EL (cell line): Measurements from ENCODE around the gene ADCY7.
A peak's percentile ranks its signal among the peaks of the same experiment; 100 is the strongest.

Source experiments
- DNase-seq: peaks from one replicate; pipeline ENCODE4 v3.0.0-alpha.2; 2016

Gene ADCY7

DNA sequence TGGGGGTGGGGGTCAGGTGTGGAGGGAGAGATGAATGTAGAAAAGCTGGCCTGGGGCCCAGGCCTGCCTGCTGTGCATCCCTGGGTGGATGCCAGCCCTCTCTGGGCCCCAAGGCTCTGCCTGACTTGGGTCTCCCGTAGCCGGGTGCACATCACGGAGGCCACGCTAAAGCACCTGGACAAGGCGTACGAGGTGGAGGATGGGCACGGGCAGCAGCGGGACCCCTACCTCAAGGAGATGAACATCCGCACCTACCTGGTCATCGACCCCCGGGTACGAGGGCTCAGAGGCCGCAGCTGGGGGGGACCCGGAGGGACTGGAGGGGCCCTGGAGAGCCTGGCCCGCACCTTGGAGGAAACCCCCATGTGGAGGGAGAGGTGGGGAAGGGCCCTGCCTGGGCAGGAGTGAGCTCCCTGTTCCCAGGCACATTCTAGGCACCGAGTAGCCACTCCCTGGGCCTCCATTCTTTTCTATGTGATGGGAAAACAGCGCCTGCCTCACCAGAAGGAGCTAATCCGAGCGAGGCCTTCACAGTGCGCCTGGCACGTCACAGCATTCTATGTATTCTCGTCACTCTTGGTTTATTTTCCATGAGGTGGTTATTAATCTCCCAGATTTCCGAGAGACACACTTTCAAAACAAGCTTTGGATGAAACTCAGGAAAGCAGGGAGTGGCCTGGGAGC is 34.7 kb downstream of the ADCY7 start:
- no peak for DNase-seq

DNA sequence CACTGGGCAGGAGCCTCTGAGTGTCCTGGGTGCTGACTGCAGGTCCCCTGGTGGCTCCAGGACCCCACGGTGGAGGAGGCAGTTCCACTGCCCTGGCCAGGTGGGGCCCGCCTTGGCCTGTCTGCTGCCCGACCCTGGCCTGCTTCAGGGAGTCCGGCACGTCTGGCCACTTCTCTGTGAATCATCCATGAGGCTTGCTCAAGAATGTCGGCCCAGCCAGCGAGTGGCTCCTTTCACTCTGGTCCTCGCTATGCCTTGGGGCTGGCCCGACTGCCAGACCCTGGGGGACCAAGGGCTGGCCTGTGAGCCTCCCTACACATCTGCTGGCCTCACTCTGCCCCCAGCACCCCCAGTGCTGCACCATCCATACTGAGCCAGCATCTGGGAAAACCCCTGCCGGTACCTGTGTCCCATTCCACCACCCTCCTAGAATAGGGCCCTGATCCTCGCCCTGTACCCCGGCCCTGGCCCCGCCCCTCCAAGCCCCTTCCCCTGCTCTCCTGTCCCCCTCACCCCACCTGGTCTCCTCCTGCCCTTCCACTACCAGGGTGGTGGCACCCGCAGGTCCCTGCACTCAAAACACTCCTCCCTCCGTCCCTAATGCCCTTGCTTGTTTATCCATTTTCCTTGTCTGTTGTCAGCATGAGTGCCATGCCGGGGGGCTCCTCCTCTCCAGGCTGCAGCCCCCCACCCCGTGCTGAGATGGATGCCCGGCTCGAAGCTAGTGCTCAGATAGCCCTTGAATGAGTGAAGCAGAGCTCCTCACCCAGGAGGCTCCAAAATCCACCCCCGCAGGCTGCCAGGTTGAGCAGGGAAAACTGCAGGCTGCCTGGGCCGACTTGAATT is 35.5 kb downstream of the ADCY7 start:
- peak; percentile 83 for DNase-seq

DNA sequence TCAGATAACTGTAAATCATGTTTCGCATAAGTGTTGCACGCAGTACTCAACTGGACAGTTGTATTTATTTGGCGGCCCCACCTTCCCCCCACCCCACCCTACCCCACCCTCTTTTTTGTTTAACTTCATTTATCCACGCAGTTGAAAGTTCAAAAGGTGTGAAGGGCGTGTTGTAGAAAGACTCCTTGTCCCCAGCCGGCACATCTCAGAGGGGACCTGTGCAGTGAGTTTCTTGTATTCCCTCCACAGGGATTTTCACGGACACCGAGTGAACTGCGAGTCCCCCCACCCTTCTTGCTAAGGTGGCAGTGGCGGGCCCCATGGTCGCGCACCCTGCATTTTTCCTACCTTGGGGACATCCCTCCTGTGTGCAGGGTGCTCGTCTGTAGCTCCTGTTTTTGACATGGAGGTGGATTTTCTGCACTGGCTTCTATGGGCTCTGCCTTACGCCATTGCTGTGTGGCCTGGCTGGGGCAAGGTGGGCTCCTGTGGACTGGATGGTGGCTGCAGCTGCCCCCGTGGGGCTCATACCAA is 36.2 kb downstream of the ADCY7 start:
- no peak for DNase-seq

- no peak for DNase-seq
Observed at GRCh38 chr16:50303041-50303604, 36.8 kb downstream of the ADCY7 start.

- no peak for DNase-seq
Observed at GRCh38 chr16:50303605-50304466, 37.5 kb downstream of the ADCY7 start.

GRCh38 chr16:50304467-50305440 is 38.4 kb downstream of the ADCY7 start:
- no peak for DNase-seq

DNA sequence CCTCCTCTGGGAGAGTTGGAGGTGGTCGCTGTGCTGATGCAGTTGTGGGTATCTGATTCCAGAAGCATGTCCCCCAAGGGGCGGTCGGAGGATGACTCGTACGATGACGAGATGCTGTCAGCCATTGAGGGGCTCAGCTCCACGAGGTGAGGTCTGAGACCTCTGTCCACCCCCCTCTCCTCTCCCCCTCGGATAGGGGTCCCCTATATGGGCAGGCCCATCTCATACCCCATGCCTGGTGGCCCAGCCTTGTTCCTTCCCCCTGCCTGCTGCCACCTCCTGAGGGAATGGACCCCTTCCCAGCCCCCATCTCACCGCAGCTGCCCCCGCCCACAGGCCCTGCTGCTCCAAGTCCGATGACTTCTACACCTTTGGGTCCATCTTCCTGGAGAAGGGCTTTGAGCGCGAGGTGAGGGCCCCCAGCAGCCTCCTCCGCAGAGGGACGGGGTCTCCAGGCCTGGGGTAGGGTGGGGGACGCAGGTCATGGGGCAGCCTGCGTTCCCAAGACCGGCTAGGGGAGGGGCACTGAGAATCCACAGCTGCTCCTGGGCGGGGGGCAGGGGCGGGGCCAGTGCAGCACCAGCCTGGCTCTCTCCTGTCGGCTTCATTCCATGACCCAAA is 39.2 kb downstream of the ADCY7 start:
- no peak for DNase-seq

- no peak for DNase-seq
Observed at GRCh38 chr16:50306287-50306686, 39.9 kb downstream of the ADCY7 start.

- DNase-seq, result no peak
Observed at GRCh38 chr16:50308237-50308965, 42.0 kb downstream of the ADCY7 start.

GRCh38 chr16:50309156-50309526 is 42.8 kb downstream of the ADCY7 start:
- no peak for DNase-seq

GRCh38 chr16:50309527-50310307 is 43.4 kb downstream of the ADCY7 start:
- no peak for DNase-seq

DNA sequence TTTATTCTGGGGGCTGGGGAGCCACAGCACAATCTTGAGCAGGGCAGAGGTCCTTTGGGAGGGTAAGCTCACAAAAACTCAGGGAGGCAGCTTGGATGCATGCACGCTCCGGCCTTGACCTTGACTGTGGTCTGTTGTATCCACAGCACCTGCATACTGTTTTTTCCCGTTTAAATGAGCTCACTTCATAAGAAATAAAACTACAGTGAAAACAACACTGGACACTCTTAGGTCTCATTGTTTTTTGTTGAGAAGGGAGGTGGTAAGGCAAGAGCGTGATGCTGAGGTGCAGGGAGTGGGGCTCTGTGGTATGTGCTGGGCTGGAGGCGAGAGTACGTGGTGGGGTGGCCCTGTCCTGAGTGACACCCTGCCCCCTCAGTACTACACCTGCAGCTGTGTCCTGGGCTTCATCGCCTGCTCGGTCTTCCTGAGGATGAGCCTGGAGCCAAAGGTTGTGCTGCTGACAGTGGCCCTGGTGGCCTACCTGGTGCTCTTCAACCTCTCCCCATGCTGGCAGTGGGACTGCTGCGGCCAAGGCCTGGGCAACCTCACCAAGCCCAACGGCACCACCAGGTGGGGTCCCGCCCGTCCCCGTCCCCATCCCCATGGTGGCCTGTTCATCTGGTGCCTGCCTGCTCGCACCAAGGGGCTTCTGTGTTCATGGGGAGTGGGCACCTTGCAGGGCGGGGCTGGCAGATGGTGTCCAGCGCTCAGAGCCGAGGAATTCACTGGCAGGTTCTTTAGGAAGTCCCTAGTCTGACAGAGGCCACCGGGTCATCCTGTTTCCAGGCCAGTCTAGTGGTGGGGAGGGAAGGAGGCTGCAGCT is 44.2 kb downstream of the ADCY7 start:
- DNase-seq, result no peak

GRCh38 chr16:50311134-50311528 is 44.8 kb downstream of the ADCY7 start:
- DNase-seq, result no peak

- DNase-seq, result no peak
Observed at GRCh38 chr16:50311891-50312501, 45.6 kb downstream of the ADCY7 start.

- no peak for DNase-seq
Observed at GRCh38 chr16:50313596-50314478, 47.5 kb downstream of the ADCY7 start.

GRCh38 chr16:50314665-50315064 is 48.3 kb downstream of the ADCY7 start:
- DNase-seq, result no peak

- no peak for DNase-seq
Observed at GRCh38 chr16:50315346-50315997, 49.1 kb downstream of the ADCY7 start.
